ENCODE results near the gene PLIN5. TPM values are rescaled to one million over a fixed set of nuclear protein-coding genes. Genes with fewer than 3 reads are reported as not detected.

PLIN5 gene
- total and polyA plus RNA-seq, 2 of the 8 experiments (the other 6 are each of a cell fraction or from before 2014, with no cell fraction given), result 2.0 to 2.5 TPM

- TF ChIP-seq YY1 (IDR thresholded peaks at IDR 0.05; ENCODE audit: low read depth, low read length) (no peak), MAX (IDR thresholded peaks at IDR 0.05) (no peak), SP1 (IDR thresholded peaks at IDR 0.05; ENCODE audit: low read depth, low read length) (no peak), KDM1A (IDR thresholded peaks at IDR 0.05; ENCODE audit: borderline replicate concordance, low read length) (no peak), CTCF (IDR thresholded peaks at IDR 0.05; ENCODE audit: control extremely low read depth in 1 of 3, insufficient read depth in 1 of 3, low read depth in 1 of 3, low read length in 3 of 3) (no peak), FOSL1 (IDR thresholded peaks at IDR 0.05; ENCODE audit: insufficient read depth, low read depth, low read length) (no peak), EGR1 (IDR thresholded peaks at IDR 0.05; ENCODE audit: borderline replicate concordance, low read depth, low read length) (no peak), BRCA1 (IDR thresholded peaks at IDR 0.05; ENCODE audit: low read depth, low read length) (no peak), KDM5A (IDR thresholded peaks at IDR 0.05; ENCODE audit: low read length) (no peak)
These were observed 38.7 kb upstream of the PLIN5 start (continued) for GRCh38 chr19:4573682-4574081.
